ENCODE measurements around the gene LIPC.

Gene LIPC

DNA sequence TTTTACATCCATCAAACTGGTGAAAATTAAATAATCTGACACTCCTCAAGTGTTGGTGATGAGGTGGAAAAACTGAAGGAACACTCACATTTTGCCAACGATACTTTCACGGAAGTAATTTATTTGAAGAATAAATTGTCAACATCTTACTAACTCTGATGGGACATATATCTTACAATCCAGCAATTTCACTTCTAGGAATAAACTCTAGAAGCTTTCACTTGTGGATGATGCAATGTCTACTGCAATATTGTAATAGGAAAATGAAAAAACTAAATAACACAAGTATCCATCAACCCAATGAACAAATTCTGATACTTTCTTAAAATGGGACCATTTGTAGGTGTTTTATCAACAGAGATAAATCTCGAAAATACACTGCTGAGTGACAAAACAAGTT lies 16.2 kb upstream of the LIPC start:
- no peak for DNase-seq
- no peak overlapping the region for H3K27ac ChIP-seq
- H3K4me3 ChIP-seq (ENCODE audit: low read depth, low read length), result no peak overlapping the region
- TF ChIP-seq, protein P1, sequence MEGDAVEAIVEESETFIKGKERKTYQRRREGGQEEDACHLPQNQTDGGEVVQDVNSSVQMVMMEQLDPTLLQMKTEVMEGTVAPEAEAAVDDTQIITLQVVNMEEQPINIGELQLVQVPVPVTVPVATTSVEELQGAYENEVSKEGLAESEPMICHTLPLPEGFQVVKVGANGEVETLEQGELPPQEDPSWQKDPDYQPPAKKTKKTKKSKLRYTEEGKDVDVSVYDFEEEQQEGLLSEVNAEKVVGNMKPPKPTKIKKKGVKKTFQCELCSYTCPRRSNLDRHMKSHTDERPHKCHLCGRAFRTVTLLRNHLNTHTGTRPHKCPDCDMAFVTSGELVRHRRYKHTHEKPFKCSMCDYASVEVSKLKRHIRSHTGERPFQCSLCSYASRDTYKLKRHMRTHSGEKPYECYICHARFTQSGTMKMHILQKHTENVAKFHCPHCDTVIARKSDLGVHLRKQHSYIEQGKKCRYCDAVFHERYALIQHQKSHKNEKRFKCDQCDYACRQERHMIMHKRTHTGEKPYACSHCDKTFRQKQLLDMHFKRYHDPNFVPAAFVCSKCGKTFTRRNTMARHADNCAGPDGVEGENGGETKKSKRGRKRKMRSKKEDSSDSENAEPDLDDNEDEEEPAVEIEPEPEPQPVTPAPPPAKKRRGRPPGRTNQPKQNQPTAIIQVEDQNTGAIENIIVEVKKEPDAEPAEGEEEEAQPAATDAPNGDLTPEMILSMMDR (IDR thresholded peaks at IDR 0.05; ENCODE audit: low read depth, low read length), result no peak
- no peaks in the 10 kb centered on the region for H3K27me3 ChIP-seq (ENCODE audit: insufficient read depth, low read depth, severe bottlenecking)
- no peaks in the 10 kb centered on the region for H3K36me3 ChIP-seq
- peaks cover 6% of the 10 kb centered on the region for H3K9me3 ChIP-seq (ENCODE audit: severe bottlenecking)

GRCh38 chr15:58416963-58417362 lies 14.8 kb upstream of the LIPC start:
- no peak overlapping the region for H3K4me3 ChIP-seq (ENCODE audit: low read depth, low read length)
- no peak overlapping the region for H3K27ac ChIP-seq
- no peak for DNase-seq
- no peaks in the 10 kb centered on the region for H3K27me3 ChIP-seq (ENCODE audit: insufficient read depth, low read depth, severe bottlenecking)
- H3K36me3 ChIP-seq, result no peaks in the 10 kb centered on the region
- peaks cover 6% of the 10 kb centered on the region for H3K9me3 ChIP-seq (ENCODE audit: severe bottlenecking)
- TF ChIP-seq, protein P1 (IDR thresholded peaks at IDR 0.05; ENCODE audit: low read depth, low read length), result no peak

GRCh38 chr15:58418135-58418534 lies 13.7 kb upstream of the LIPC start:
- H3K36me3 ChIP-seq, result no peaks in the 10 kb centered on the region
- no peak overlapping the region for H3K27ac ChIP-seq
- H3K27me3 ChIP-seq (ENCODE audit: insufficient read depth, low read depth, severe bottlenecking), result no peaks in the 10 kb centered on the region
- H3K4me3 ChIP-seq (ENCODE audit: low read depth, low read length), result no peak overlapping the region
- peaks cover 5% of the 10 kb centered on the region for H3K9me3 ChIP-seq (ENCODE audit: severe bottlenecking)
- no peak for DNase-seq
- TF ChIP-seq, protein P1 (IDR thresholded peaks at IDR 0.05; ENCODE audit: low read depth, low read length), result no peak

DNA sequence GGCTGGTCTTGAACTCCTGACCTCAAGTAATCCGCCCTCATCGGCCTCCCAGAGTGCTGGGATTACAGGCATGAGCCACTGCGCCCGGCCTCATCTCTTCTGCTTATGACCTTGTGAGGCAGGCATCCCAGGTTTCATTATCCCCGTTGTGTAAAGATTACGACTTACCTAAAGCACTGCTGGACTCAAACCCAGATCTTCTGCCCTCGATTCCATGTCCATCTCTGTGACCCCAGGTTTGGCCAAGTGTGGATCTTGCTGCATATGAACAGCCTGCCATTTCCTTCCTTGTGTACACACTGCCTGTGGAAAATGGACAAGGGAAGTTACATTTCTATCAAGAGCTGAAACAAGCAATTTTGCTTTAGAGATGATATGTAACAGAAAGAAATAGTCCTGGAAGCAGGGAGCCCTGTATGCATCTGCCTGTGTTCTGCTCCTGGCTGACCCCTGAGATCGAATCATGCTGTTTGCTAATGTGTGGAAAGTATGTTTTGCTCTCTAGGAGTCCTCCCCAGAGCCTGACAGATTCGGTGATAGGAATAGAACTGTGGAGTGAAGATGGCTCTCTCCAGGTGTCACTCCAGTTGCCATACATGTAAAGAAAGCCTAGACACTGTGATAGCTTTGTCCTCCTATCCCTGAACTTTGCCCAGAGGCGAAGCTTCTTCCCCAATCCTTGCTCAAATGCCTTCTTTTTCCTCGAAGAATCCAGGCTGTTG lies 11.8 kb upstream of the LIPC start:
- TF ChIP-seq, protein P1 (IDR thresholded peaks at IDR 0.05; ENCODE audit: low read depth, low read length), result no peak
- H3K4me3 ChIP-seq (ENCODE audit: low read depth, low read length), result no peak overlapping the region
- H3K27me3 ChIP-seq (ENCODE audit: insufficient read depth, low read depth, severe bottlenecking), result no peaks in the 10 kb centered on the region
- H3K9me3 ChIP-seq (ENCODE audit: severe bottlenecking), result no peaks in the 10 kb centered on the region
- no peak for DNase-seq
- H3K27ac ChIP-seq, result no peak overlapping the region
- no peaks in the 10 kb centered on the region for H3K36me3 ChIP-seq

DNA sequence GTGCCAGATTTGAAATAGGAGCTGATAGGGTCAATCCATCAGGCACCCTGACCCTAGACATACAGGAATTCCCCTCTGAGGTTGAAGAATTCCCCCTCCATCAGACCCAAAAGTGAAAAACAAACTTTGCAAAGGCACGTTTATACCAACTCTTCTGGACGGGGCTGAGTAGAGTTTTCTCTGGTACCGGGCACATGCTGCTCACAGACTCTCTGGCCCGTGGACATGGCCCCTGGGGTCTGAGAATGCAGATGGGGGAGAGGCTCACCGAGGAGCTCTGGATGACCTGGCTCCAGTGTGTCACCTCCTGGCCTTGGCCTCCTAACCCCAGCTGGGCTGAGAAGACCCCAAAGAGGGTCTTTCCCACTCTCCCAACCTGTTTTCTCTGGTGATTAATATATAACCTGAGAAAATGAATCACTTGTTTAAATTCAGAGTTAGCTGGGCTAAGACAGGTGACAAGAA lies 11.2 kb upstream of the LIPC start:
- no peaks in the 10 kb centered on the region for H3K36me3 ChIP-seq
- no peaks in the 10 kb centered on the region for H3K9me3 ChIP-seq (ENCODE audit: severe bottlenecking)
- H3K27ac ChIP-seq, result no peak overlapping the region
- TF ChIP-seq, protein P1 (IDR thresholded peaks at IDR 0.05; ENCODE audit: low read depth, low read length), result no peak
- no peaks in the 10 kb centered on the region for H3K27me3 ChIP-seq (ENCODE audit: insufficient read depth, low read depth, severe bottlenecking)
- no peak overlapping the region for H3K4me3 ChIP-seq (ENCODE audit: low read depth, low read length)
- DNase-seq, result no peak

GRCh38 chr15:58423205-58423604 lies 8.6 kb upstream of the LIPC start:
- Histone ChIP-seq H3K36me3 (no peaks in the 10 kb centered on the region), H3K4me3 (ENCODE audit: low read depth, low read length) (no peak overlapping the region), H3K27me3 (ENCODE audit: insufficient read depth, low read depth, severe bottlenecking) (no peaks in the 10 kb centered on the region), H3K9me3 (ENCODE audit: severe bottlenecking) (no peaks in the 10 kb centered on the region), H3K27ac (no peak overlapping the region)
- TF ChIP-seq, protein P1 (IDR thresholded peaks at IDR 0.05; ENCODE audit: low read depth, low read length), result no peak
- DNase-seq, result no peak

All from WERI-Rb-1 (cell line).